Hippocampal formation (tissue), 2 donors: ENCODE results near the gene MCM5.

Source experiments
- DNase-seq, 2 donors: peaks; one replicate each; lab custom pipeline; 2025; lab: John Stamatoyannopoulos, UW

MCM5 gene

GRCh38 chr22:35403356-35403755 lies 3.4 kb downstream of the MCM5 start:
- no peak for DNase-seq

- no peak for DNase-seq
Measured at GRCh38 chr22:35404176-35404575, 4.2 kb downstream of the MCM5 start.

- DNase-seq: no peak
Measured at GRCh38 chr22:35406443-35406842, 6.5 kb downstream of the MCM5 start.

GRCh38 chr22:35407362-35407761 lies 7.4 kb downstream of the MCM5 start:
- DNase-seq: no peak

- peak in 1 of 2 donors; percentile 28 for DNase-seq
Measured at GRCh38 chr22:35409783-35410662, 10.1 kb downstream of the MCM5 start.

GRCh38 chr22:35410663-35411034 lies 10.7 kb downstream of the MCM5 start:
- DNase-seq: no peak

- DNase-seq: no peak
Measured at GRCh38 chr22:35411102-35411501, 11.2 kb downstream of the MCM5 start.

GRCh38 chr22:35413624-35414023 lies 13.7 kb downstream of the MCM5 start:
- DNase-seq: no peak

- no peak for DNase-seq
Measured at GRCh38 chr22:35417606-35418005, 17.7 kb downstream of the MCM5 start.

- DNase-seq: no peak
Measured at GRCh38 chr22:35418088-35418487, 18.1 kb downstream of the MCM5 start.

- no peak for DNase-seq
Measured at GRCh38 chr22:35418731-35419130, 18.8 kb downstream of the MCM5 start.

GRCh38 chr22:35419756-35420155 lies 19.8 kb downstream of the MCM5 start:
- no peak for DNase-seq

GRCh38 chr22:35421121-35421520 lies 21.2 kb downstream of the MCM5 start:
- DNase-seq: no peak

GRCh38 chr22:35422145-35422544 lies 22.2 kb downstream of the MCM5 start:
- no peak for DNase-seq

GRCh38 chr22:35422936-35423335 lies 23.0 kb downstream of the MCM5 start:
- DNase-seq: no peak

GRCh38 chr22:35424081-35424480 lies 24.1 kb downstream of the MCM5 start:
- DNase-seq: no peak

- DNase-seq: no peak
Measured at GRCh38 chr22:35424761-35425160, 24.8 kb downstream of the MCM5 start.

- no peak for DNase-seq
Measured at GRCh38 chr22:35425546-35425945, 25.6 kb downstream of the MCM5 start.

- no peak for DNase-seq
Measured at GRCh38 chr22:35425971-35426800, 26.2 kb downstream of the MCM5 start.

- no peak for DNase-seq
Measured at GRCh38 chr22:35426801-35427140, 26.8 kb downstream of the MCM5 start.

GRCh38 chr22:35430897-35431322 lies 31.0 kb downstream of the MCM5 start:
- peak; percentile 59 to 76 for DNase-seq

- no peak for DNase-seq
Measured at GRCh38 chr22:35431483-35432227, 31.7 kb downstream of the MCM5 start.
